Measurements from ENCODE around the gene TTLL4. TPM values are rescaled to one million over a fixed set of nuclear protein-coding genes. Genes with fewer than 3 reads are reported as not detected.

TTLL4 gene
- total RNA-seq, 1 experiment from 2014 or later, result 57.1 TPM

- BruUV-seq (replicated peaks), result no TSS peak
- no peaks in the 10 kb centered on the region for H3K9me2 ChIP-seq (ENCODE audit: insufficient read depth)
- peaks cover 45% of the 10 kb centered on the region for H3K36me3 ChIP-seq (ENCODE audit: low read depth)
- no peak overlapping the region for H3K4me3 ChIP-seq
- intact Hi-C loops (cut with micrococcal nuclease; ENCODE audit: unreplicated experiment), result no loop called here
- H3K27ac ChIP-seq, result peak overlapping the region; percentile 67
- no peaks in the 10 kb centered on the region for H3F3A ChIP-seq (ENCODE audit: insufficient read depth, low read depth)
- no peaks in the 10 kb centered on the region for H3K9me3 ChIP-seq (ENCODE audit: insufficient read depth, low read depth)
- no peaks in the 10 kb centered on the region for H4K20me1 ChIP-seq (ENCODE audit: insufficient read depth)
- H3K4me2 ChIP-seq, result no peak overlapping the region
- CTCF ChIA-PET, result no interaction called here
- no peaks in the 10 kb centered on the region for H3K27me3 ChIP-seq (ENCODE audit: insufficient read depth, low read depth)
- POLR2A ChIA-PET (ENCODE audit: unreplicated experiment), result interaction anchor here (0.6 kb wide), 1 partner anchor 26 kb away, joined by 3 read pairs; no protein-coding TSS in a partner anchor
- peak; percentile 7 to 36 for DNase-seq
- TF ChIP-seq EZH2 (IDR thresholded peaks at IDR 0.05; ENCODE audit: low read depth) (no peak), CTCF (conservative IDR thresholded peaks at IDR 0.05) (no peak)
- no peaks in the 10 kb centered on the region for H3K79me2 ChIP-seq (ENCODE audit: low read depth)
- peaks cover 14% of the 10 kb centered on the region for H3K4me1 ChIP-seq (replicated peaks; ENCODE audit: insufficient read depth)
- H2AFZ ChIP-seq, result no peak overlapping the region
Measured at GRCh38 chr2:218745160-218745558, 34.5 kb downstream of the TTLL4 start.

- intact Hi-C loops (cut with micrococcal nuclease; ENCODE audit: unreplicated experiment), result no loop called here
- TSS peak; percentile 5 for BruUV-seq (replicated peaks)
- Histone ChIP-seq H3K27me3 (ENCODE audit: insufficient read depth, low read depth) (no peaks in the 10 kb centered on the region), H3K79me2 (ENCODE audit: low read depth) (no peaks in the 10 kb centered on the region), H3F3A (ENCODE audit: insufficient read depth, low read depth) (no peaks in the 10 kb centered on the region), H4K20me1 (ENCODE audit: insufficient read depth) (no peaks in the 10 kb centered on the region), H3K27ac (peak overlapping the region; percentile 67), H3K9me2 (ENCODE audit: insufficient read depth) (no peaks in the 10 kb centered on the region), H3K36me3 (ENCODE audit: low read depth) (peaks cover 45% of the 10 kb centered on the region), H3K4me3 (no peak overlapping the region), H3K4me1 (replicated peaks; ENCODE audit: insufficient read depth) (peaks cover 14% of the 10 kb centered on the region), H3K4me2 (no peak overlapping the region), H3K9me3 (ENCODE audit: insufficient read depth, low read depth) (no peaks in the 10 kb centered on the region), H2AFZ (no peak overlapping the region)
- CTCF ChIA-PET, result no interaction called here
- POLR2A ChIA-PET (ENCODE audit: unreplicated experiment), result interaction anchor here (0.6 to 0.7 kb wide), 3 partner anchors 14 to 507 kb away, joined by 3 to 7 read pairs (median 3); partner anchors contain the start of gene TUBA4B
- no peak for TF ChIP-seq CTCF (conservative IDR thresholded peaks at IDR 0.05)
- TF ChIP-seq EZH2 (IDR thresholded peaks at IDR 0.05; ENCODE audit: low read depth), result no peak
- peak; percentile 45 to 46 for DNase-seq
Measured at GRCh38 chr2:218745559-218746469, 35.2 kb downstream of the TTLL4 start.

- no TSS peak for BruUV-seq (replicated peaks)
- peaks cover 45% of the 10 kb centered on the region for H3K36me3 ChIP-seq (ENCODE audit: low read depth)
- no peaks in the 10 kb centered on the region for H3K79me2 ChIP-seq (ENCODE audit: low read depth)
- H3K27ac ChIP-seq, result no peak overlapping the region
- no peaks in the 10 kb centered on the region for H3K27me3 ChIP-seq (ENCODE audit: insufficient read depth, low read depth)
- no peaks in the 10 kb centered on the region for H3K9me3 ChIP-seq (ENCODE audit: insufficient read depth, low read depth)
- DNase-seq, result no peak
- no peaks in the 10 kb centered on the region for H4K20me1 ChIP-seq (ENCODE audit: insufficient read depth)
- intact Hi-C loops (cut with micrococcal nuclease; ENCODE audit: unreplicated experiment), result no loop called here
- H3K4me2 ChIP-seq, result no peak overlapping the region
- no peaks in the 10 kb centered on the region for H3F3A ChIP-seq (ENCODE audit: insufficient read depth, low read depth)
- H2AFZ ChIP-seq, result no peak overlapping the region
- TF ChIP-seq CTCF (conservative IDR thresholded peaks at IDR 0.05) (no peak), EZH2 (IDR thresholded peaks at IDR 0.05; ENCODE audit: low read depth) (no peak)
- no peaks in the 10 kb centered on the region for H3K9me2 ChIP-seq (ENCODE audit: insufficient read depth)
- H3K4me1 ChIP-seq (replicated peaks; ENCODE audit: insufficient read depth), result peaks cover 14% of the 10 kb centered on the region
- POLR2A ChIA-PET (ENCODE audit: unreplicated experiment), result no interaction called here
- CTCF ChIA-PET, result no interaction called here
- no peak overlapping the region for H3K4me3 ChIP-seq
Measured at GRCh38 chr2:218746470-218746795, 35.8 kb downstream of the TTLL4 start.
